ENCODE results near the gene VAV3.
A peak's percentile ranks its signal among the peaks of the same experiment; 100 is the strongest.

The VAV3 gene

DNA sequence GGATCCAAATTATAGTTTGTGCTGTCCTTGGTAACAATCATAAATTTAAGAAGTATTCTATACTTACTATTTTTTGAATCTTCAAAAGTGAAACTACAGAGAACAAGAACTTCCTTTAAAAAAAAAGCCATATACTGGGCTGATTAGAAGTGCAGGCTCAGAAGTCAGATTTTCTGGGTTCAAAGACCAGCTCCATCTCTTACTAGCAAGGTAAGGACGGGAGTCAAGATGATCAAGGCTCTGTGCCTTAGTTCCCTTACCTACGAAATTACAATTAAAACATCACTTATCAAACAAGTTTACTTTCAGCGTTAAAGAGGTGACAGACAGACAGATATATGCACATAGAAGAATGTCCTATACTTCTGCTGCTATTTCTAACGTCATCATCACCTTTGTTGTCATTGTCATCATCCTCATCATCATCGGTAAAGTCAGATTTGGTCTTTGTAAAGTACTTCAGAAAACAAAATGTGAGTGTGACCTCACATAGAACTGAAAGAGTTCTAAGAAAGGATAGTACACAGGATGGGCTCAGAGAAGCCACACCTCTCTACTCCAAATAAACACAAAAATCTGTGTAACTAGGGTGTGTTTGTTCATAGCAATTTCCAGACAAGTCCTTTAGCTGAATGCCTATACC lies 178.7 kb downstream of the VAV3 start:
- peak overlapping the region; percentile 94 for H3K27ac ChIP-seq
- TF ChIP-seq ZFX (IDR thresholded peaks at IDR 0.05; ENCODE audit: borderline replicate concordance) = no peak
- TF ChIP-seq, protein P1, sequence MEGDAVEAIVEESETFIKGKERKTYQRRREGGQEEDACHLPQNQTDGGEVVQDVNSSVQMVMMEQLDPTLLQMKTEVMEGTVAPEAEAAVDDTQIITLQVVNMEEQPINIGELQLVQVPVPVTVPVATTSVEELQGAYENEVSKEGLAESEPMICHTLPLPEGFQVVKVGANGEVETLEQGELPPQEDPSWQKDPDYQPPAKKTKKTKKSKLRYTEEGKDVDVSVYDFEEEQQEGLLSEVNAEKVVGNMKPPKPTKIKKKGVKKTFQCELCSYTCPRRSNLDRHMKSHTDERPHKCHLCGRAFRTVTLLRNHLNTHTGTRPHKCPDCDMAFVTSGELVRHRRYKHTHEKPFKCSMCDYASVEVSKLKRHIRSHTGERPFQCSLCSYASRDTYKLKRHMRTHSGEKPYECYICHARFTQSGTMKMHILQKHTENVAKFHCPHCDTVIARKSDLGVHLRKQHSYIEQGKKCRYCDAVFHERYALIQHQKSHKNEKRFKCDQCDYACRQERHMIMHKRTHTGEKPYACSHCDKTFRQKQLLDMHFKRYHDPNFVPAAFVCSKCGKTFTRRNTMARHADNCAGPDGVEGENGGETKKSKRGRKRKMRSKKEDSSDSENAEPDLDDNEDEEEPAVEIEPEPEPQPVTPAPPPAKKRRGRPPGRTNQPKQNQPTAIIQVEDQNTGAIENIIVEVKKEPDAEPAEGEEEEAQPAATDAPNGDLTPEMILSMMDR (IDR thresholded peaks at IDR 0.05) = no peak

DNA sequence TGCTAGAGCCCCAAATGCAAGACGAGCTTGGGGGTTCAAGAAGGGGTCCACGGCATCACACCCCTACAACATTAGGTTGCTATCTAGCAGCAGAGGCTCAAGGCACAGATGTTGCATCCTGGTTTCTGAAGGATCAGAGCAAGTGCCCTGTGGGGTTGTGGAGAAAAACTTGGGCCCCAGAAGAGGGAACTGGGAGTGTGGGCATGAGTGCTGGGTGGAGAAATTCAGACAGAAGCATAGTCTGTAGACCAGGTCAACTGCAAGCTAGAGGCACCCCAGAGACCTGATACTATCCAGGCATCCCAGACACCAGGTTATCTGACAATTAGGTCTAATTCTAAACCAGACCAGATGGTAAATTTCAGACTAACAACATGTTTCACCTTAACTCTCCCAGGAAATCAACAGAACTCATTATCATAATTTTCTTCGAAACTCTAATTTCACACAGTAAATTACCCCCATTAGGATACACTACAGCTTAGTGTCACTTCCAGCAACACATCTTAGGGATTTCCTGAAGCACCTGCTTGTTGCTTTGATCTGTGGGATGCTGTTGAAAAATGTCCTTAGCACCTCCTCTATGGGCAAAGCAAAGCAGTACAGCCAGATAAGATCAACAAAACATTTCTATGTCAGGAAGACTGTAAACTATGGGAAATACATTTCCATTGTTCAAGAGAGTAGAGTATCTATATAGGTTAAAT lies 179.3 kb downstream of the VAV3 start:
- H3K27ac ChIP-seq = peak overlapping the region; percentile 94

DNA sequence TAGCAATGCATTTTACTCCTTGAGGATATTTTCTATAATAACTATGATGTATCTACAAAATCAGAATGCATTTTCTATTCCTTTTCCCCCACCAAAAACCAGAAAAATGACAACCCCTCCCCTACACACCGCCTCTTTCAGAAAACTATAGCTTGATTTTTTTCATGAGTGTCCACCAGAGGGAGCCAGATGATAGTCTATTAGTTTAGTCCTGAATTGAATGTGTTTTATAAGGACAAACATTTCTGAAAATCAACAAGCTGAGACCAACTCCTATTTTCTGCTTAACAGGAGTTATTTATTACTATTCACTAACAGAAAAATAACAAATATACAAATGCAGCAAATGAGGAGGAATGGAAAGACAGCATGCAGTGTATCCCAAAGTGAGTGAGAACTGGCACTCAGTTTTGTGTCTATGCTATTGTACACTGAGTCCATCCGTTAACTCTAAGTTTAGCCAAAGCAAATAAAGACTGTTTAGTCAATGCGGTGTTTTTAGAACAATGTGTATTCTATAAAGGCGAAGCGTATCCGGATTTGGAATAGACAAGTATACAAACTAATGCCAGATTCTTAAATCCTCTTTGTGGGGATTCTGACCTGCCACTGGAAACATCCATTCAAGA lies 182.6 kb downstream of the VAV3 start:
- TF ChIP-seq, protein P1 (IDR thresholded peaks at IDR 0.05) = peak; percentile 82
- TF ChIP-seq ZFX (IDR thresholded peaks at IDR 0.05; ENCODE audit: borderline replicate concordance) = no peak
- peak overlapping the region; percentile 94 for H3K27ac ChIP-seq

More for the DNA sequence above, 179.3 kb downstream of the VAV3 start:
- TF ChIP-seq, protein P1 (IDR thresholded peaks at IDR 0.05) = no peak
- no peak for TF ChIP-seq ZFX (IDR thresholded peaks at IDR 0.05; ENCODE audit: borderline replicate concordance)

DNA sequence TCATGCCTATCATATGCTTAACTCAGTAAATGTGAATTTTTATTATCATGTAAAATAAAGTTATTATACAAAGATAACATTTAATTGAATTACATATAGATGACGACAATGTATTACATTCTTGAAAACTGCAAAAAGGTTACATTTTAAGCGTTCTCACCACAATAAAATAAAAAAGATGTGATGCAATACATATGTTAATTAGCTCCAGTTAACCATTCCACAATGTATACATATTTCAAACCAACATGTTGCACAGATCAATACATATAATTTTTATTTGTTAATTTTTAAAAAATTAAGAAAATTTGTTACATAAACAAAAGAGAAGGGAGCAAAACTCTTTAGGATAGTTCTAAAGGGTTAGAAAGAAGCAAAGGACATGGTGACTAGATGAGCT lies 183.7 kb downstream of the VAV3 start:
- no peak overlapping the region for H3K27ac ChIP-seq
- TF ChIP-seq ZFX (IDR thresholded peaks at IDR 0.05; ENCODE audit: borderline replicate concordance) = no peak
- TF ChIP-seq, protein P1 (IDR thresholded peaks at IDR 0.05) = no peak

DNA sequence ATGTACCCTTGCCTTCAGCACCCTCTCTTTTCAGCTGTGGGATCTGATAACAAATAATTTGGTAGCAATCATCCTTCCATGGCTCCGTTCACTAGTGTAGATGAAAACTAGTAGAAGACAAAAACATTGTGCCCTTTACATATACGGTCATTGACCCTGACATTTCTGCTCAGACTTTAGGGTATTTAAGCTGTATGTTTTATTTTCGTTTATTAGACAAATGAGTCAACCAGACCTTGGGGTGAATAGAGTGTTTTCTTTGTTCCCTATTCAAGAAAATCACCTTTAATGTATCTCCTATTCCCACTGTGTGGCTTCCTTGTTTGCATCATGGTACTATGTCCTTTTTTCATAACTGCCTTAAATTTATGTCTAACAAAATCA lies 187.3 kb downstream of the VAV3 start:
- H3K27ac ChIP-seq = no peak overlapping the region
- TF ChIP-seq, protein P1 (IDR thresholded peaks at IDR 0.05) = no peak
- TF ChIP-seq ZFX (IDR thresholded peaks at IDR 0.05; ENCODE audit: borderline replicate concordance) = no peak

DNA sequence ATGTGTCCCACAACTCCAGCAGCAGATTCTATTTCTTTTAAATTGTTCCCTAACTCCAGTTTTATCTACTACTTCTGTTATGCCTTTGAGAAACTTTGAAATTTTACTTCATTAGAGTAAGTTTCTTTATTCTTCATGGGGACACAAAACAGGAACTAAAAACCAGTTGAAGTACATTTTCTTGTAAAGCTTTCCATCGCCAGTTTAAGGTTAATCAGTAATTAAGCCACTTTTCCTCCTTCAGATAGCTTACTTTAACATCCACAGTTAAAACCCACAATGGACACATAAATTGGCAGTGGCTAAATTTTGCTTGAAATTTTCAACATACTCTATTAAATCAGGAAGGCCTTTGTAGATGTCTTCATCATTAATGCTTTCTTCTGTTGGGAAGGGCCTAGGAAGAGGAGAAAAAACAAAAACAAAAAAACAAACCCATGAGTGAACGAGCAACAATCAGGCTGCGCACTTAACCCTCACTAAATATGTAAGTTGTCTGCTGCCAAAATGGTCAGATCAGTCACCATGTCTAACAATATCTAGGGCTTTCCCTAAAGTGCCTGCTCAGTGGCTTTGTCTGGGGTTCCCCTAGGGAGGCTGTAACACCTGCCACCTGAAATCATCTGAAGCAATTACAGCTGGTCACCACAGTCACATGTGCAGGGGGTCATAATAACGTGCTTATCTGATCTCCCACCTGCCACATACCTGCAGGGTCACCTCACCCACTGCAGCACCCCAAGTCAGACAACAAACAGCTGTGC lies 187.9 kb downstream of the VAV3 start:
- no peak for TF ChIP-seq ZFX (IDR thresholded peaks at IDR 0.05; ENCODE audit: borderline replicate concordance)
- TF ChIP-seq, protein P1 (IDR thresholded peaks at IDR 0.05) = no peak
- H3K27ac ChIP-seq = no peak overlapping the region

Data from 22Rv1 (cell line).